ENCODE data around the gene RANBP9. TPM values are rescaled to one million over a fixed set of nuclear protein-coding genes. Genes with fewer than 3 reads are reported as not detected.

The RANBP9 gene
- total and polyA plus RNA-seq, 4 donors, result 16.6 to 50.4 (median 25.5) TPM

DNA sequence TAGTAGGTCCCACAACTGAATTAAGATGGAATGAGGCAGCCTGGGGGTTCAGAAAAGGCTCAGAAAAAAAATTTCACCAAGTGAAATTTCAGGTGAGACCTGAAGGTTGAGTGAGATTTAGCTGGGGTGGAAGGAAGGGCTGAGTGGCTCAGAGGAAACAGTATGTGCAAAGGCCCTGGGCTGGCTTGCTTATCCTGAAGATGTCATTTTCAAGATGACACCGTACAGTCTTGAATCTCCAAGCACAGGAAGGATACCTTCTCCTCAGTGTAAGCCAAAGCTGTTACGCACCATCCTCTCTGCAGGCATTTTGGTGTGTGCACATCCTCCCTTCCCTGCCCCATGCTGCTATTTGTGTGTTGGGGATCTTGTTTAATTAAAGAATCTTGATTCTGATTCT, 43.0 kb upstream of the RANBP9 start:
- no peak for DNase-seq
- Histone ChIP-seq H3K27me3 (ENCODE audit: control insufficient read depth in 3 of 3, insufficient read depth in 3 of 3, low read length in 2 of 3) (no peaks in the 10 kb centered on the region), H3K9ac (ENCODE audit: insufficient read depth in 1 of 2, low read length in 2 of 2) (no peak overlapping the region)

DNA sequence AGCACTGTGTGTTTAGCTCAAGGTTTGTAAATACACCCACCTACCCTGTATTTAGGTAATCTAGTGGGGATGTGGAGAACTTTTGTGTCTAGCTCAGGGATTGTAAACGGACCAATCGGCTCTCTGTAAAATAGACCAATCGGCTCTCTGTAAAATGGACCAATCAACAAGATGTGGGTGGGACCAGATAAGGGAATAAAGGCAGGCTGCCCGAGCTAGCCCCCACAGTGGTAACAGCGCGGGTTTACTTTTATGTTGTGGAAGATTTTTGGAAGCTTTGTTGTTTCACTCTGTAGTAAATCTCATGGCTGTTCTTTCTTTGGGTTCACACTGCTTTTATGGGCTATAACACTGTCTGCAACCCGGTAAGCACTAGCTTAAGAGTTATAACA, 32.1 kb upstream of the RANBP9 start:
- Histone ChIP-seq H3K9me3 (ENCODE audit: control insufficient read depth in 4 of 4, insufficient read depth in 3 of 4, low read length in 3 of 4) (peaks cover 0 to 3% (median 1%) of the 10 kb centered on the region in 4 donors), H3K27me3 (ENCODE audit: control insufficient read depth in 3 of 3, insufficient read depth in 3 of 3, low read length in 2 of 3) (no peaks in the 10 kb centered on the region), H3K27ac (ENCODE audit: low read depth in 1 of 2, low read length in 1 of 2) (no peak overlapping the region), H3K4me1 (ENCODE audit: control insufficient read depth in 5 of 5, insufficient read depth in 5 of 5, low read length in 5 of 5) (peaks cover 0 to 1% (median 0%) of the 10 kb centered on the region in 5 donors), H3K9ac (ENCODE audit: insufficient read depth in 1 of 2, low read length in 2 of 2) (no peak overlapping the region), H3K36me3 (ENCODE audit: control insufficient read depth in 4 of 4, insufficient read depth in 4 of 4, low read length in 4 of 4) (no peaks in the 10 kb centered on the region), H3K4me3 (no peak overlapping the region)
- no peak for DNase-seq
- TF ChIP-seq, protein P1, sequence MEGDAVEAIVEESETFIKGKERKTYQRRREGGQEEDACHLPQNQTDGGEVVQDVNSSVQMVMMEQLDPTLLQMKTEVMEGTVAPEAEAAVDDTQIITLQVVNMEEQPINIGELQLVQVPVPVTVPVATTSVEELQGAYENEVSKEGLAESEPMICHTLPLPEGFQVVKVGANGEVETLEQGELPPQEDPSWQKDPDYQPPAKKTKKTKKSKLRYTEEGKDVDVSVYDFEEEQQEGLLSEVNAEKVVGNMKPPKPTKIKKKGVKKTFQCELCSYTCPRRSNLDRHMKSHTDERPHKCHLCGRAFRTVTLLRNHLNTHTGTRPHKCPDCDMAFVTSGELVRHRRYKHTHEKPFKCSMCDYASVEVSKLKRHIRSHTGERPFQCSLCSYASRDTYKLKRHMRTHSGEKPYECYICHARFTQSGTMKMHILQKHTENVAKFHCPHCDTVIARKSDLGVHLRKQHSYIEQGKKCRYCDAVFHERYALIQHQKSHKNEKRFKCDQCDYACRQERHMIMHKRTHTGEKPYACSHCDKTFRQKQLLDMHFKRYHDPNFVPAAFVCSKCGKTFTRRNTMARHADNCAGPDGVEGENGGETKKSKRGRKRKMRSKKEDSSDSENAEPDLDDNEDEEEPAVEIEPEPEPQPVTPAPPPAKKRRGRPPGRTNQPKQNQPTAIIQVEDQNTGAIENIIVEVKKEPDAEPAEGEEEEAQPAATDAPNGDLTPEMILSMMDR (IDR thresholded peaks at IDR 0.05; ENCODE audit: control extremely low read depth, extremely low read depth), result no peak
- 96 to 97% methylated on average over 7 of the region's 7 CpGs for WGBS, 2 donors
- no peak for ATAC-seq (ENCODE audit: insufficient read depth, low FRiP score)

More for the DNA sequence above, 43.0 kb upstream of the RANBP9 start:
- Histone ChIP-seq H3K27ac (ENCODE audit: low read depth in 1 of 2, low read length in 1 of 2) (no peak overlapping the region), H3K9me3 (ENCODE audit: control insufficient read depth in 4 of 4, insufficient read depth in 3 of 4, low read length in 3 of 4) (no peaks in the 10 kb centered on the region), H3K4me1 (ENCODE audit: control insufficient read depth in 5 of 5, insufficient read depth in 5 of 5, low read length in 5 of 5) (no peaks in the 10 kb centered on the region), H3K36me3 (ENCODE audit: control insufficient read depth in 4 of 4, insufficient read depth in 4 of 4, low read length in 4 of 4) (no peaks in the 10 kb centered on the region), H3K4me3 (no peak overlapping the region)
- no peak for ATAC-seq (ENCODE audit: insufficient read depth, low FRiP score)
- TF ChIP-seq, protein P1 (IDR thresholded peaks at IDR 0.05; ENCODE audit: control extremely low read depth, extremely low read depth), result no peak
- 90 to 97% methylated on average over 2 of the region's 2 CpGs for WGBS, 2 donors

DNA sequence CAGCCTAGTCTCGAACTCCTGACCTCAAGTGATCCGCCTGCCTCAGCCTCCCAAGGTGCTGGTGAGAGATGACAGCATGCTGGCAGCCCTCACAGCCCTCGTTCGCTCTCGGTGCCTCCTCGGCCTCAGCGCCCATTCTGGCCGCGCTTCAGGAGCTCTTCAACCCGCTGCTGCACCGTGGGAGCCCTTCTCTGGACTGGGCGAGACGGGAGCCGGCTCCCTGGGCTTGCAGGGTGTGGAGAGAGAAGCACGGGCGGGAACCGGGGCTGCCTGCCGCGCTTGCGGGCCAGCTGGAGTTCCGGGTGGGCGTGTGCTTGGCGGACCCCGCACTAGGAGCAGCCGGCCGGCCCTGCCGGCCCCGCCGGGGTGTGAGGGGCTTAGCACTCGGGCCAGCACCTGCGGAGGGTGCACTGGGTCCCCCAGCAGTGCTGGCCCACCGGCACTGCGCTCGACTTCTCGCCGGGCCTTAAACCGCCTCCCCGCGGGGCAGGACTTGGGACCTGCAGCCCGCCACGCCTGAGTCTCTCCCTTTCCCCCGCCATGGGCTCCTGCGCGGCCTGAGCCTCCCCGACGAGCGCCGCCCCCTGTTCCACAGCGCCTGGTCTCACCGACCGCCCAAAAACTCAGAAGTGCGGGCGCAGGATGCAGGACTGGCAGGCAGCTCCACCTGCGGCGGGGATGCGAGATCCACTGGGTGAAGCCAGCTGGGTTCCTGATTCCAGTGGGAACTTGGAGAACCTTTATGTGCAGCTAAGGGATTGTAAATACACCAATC, 31.5 kb upstream of the RANBP9 start:
- Histone ChIP-seq H3K27me3 (ENCODE audit: control insufficient read depth in 3 of 3, insufficient read depth in 3 of 3, low read length in 2 of 3) (no peaks in the 10 kb centered on the region), H3K4me3 (no peak overlapping the region), H3K9me3 (ENCODE audit: control insufficient read depth in 4 of 4, insufficient read depth in 3 of 4, low read length in 3 of 4) (peaks cover 0 to 3% (median 1%) of the 10 kb centered on the region in 4 donors), H3K36me3 (ENCODE audit: control insufficient read depth in 4 of 4, insufficient read depth in 4 of 4, low read length in 4 of 4) (no peaks in the 10 kb centered on the region), H3K9ac (ENCODE audit: insufficient read depth in 1 of 2, low read length in 2 of 2) (no peak overlapping the region), H3K4me1 (ENCODE audit: control insufficient read depth in 5 of 5, insufficient read depth in 5 of 5, low read length in 5 of 5) (peaks cover 0 to 1% (median 0%) of the 10 kb centered on the region in 5 donors), H3K27ac (ENCODE audit: low read depth in 1 of 2, low read length in 1 of 2) (no peak overlapping the region)
- 69 to 70% methylated on average over 55 to 56 of the region's 56 CpGs for WGBS, 2 donors
- no peak for ATAC-seq (ENCODE audit: insufficient read depth, low FRiP score)
- TF ChIP-seq, protein P1 (IDR thresholded peaks at IDR 0.05; ENCODE audit: control extremely low read depth, extremely low read depth), result no peak
- DNase-seq, result no peak

Measured in lung (tissue), 12 donors.